ENCODE data around the gene AGAP1. TPM values are rescaled to one million over a fixed set of nuclear protein-coding genes. Genes with fewer than 3 reads are reported as not detected.

AGAP1 gene
- total RNA-seq, 6 experiments from 2014 or later = 14.1 to 16.0 (median 15.1) TPM

GRCh38 chr2:235705296-235705695 is 211.5 kb downstream of the AGAP1 start:
- H3K27ac Mint-ChIP-seq = no peak overlapping the region
- no peak for DNase-seq
- peaks cover 3% of the 10 kb centered on the region for H3K27me3 Mint-ChIP-seq (ENCODE audit: insufficient read depth)
- H3K4me1 Mint-ChIP-seq (ENCODE audit: low read depth) = peaks cover 39% of the 10 kb centered on the region
- H3K4me3 Mint-ChIP-seq = no peak overlapping the region
- TF ChIP-seq, protein P1, sequence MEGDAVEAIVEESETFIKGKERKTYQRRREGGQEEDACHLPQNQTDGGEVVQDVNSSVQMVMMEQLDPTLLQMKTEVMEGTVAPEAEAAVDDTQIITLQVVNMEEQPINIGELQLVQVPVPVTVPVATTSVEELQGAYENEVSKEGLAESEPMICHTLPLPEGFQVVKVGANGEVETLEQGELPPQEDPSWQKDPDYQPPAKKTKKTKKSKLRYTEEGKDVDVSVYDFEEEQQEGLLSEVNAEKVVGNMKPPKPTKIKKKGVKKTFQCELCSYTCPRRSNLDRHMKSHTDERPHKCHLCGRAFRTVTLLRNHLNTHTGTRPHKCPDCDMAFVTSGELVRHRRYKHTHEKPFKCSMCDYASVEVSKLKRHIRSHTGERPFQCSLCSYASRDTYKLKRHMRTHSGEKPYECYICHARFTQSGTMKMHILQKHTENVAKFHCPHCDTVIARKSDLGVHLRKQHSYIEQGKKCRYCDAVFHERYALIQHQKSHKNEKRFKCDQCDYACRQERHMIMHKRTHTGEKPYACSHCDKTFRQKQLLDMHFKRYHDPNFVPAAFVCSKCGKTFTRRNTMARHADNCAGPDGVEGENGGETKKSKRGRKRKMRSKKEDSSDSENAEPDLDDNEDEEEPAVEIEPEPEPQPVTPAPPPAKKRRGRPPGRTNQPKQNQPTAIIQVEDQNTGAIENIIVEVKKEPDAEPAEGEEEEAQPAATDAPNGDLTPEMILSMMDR (IDR thresholded peaks at IDR 0.05) = no peak
- peaks cover 8% of the 10 kb centered on the region; the same call in 1 of the 2 replicates for H3K36me3 Mint-ChIP-seq (ENCODE audit: low read depth)
- H3K9me3 Mint-ChIP-seq = no peaks in the 10 kb centered on the region

DNA sequence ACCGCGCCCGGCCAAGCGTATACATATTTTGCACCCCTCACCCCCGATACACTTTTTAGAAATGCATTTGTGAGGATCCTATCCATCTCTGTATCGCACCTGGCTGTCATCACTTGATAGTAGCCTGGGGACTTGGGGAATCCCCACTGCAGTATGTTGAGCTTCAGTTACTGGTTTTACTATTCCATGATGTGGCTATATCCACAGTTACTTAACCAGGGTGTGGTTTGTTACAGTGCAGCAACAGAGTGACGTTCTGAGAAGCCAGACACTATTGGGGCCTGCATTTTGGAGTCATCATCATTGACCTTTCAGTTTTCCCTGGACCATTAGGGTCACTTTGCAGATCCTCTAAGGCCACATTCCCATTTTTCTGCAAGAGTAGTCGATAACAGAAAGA is 212.7 kb downstream of the AGAP1 start:
- TF ChIP-seq, protein P1 (IDR thresholded peaks at IDR 0.05) = no peak
- no peak overlapping the region for H3K4me3 Mint-ChIP-seq
- H3K9me3 Mint-ChIP-seq = no peaks in the 10 kb centered on the region
- peaks cover 8% of the 10 kb centered on the region; the same call in 1 of the 2 replicates for H3K36me3 Mint-ChIP-seq (ENCODE audit: low read depth)
- H3K4me1 Mint-ChIP-seq (ENCODE audit: low read depth) = peaks cover 39% of the 10 kb centered on the region
- no peak for DNase-seq
- peaks cover 3% of the 10 kb centered on the region for H3K27me3 Mint-ChIP-seq (ENCODE audit: insufficient read depth)
- H3K27ac Mint-ChIP-seq = no peak overlapping the region

DNA sequence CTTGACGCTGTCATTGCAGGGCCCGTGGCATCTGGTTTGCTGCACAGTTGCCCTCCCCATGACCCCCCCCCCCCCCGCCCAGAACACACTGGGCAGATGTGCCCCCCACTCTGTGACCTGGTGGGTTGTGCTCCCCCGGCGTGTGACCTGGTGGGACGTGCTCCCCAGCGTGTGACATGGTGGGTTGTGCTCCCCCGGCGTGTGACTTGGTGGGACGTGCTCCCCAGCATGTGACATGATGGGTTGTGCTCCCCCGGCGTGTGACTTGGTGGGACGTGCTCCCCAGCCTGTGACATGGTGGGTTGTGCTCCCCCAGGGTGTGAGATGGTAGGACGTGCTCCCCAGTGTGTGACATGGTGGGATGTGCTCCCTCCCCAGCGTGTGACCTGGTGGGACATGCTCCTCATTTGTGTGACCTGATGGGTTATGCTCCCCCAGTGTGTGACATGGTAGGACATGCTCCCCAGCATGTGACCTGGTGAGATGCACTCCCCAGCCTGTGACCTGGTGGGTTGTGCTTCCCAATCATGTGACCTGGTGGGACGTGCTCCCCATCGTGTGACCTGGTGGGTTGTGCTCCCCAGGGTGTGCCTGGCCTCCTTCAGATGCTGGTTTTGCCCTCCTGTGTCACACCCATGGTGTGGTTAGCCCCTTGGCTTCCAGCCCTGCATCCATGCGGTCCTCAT is 213.7 kb downstream of the AGAP1 start:
- peaks cover 3% of the 10 kb centered on the region for H3K27me3 Mint-ChIP-seq (ENCODE audit: insufficient read depth)
- no peak overlapping the region for H3K27ac Mint-ChIP-seq
- H3K36me3 Mint-ChIP-seq (ENCODE audit: low read depth) = peaks cover 8% of the 10 kb centered on the region; the same call in 1 of the 2 replicates
- no peak for DNase-seq
- peaks cover 30% of the 10 kb centered on the region for H3K4me1 Mint-ChIP-seq (ENCODE audit: low read depth)
- TF ChIP-seq, protein P1 (IDR thresholded peaks at IDR 0.05) = no peak
- H3K4me3 Mint-ChIP-seq = no peak overlapping the region
- no peaks in the 10 kb centered on the region for H3K9me3 Mint-ChIP-seq

DNA sequence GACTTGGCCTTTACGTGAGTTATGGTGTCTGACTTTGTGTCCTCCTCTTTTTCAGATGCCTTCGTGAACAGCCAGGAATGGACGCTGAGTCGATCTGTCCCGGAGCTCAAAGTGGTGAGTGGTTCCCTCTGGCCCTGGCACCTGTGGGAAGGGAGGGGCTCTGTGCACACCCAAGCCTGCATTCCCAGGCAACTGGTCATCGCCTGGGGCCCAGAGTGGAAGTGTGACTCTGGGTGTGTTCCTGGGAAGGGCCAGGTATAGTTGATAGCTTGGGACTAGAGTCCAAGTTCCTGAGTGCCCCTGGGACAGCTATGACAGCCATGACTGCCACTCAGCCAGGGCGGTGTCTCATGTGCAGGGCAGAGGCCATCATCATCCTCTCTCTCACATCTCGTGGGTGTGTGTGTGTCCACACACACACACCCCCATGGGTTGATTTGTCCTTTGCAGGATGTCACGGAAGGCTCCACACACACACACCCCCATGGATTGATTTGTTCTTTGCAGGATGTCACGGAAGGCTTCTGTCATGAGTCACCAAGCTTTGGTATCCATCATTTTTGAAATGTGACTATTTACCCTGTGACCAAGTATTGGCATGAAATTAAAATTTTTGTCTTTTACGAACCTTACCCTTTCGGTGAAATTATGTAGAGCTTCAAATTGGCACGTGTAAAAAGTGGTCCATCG is 215.4 kb downstream of the AGAP1 start:
- H3K9me3 Mint-ChIP-seq = no peaks in the 10 kb centered on the region
- no peak for DNase-seq
- peaks cover 3% of the 10 kb centered on the region for H3K27me3 Mint-ChIP-seq (ENCODE audit: insufficient read depth)
- H3K36me3 Mint-ChIP-seq (ENCODE audit: low read depth) = peaks cover 8% of the 10 kb centered on the region; the same call in 1 of the 2 replicates
- TF ChIP-seq, protein P1 (IDR thresholded peaks at IDR 0.05) = no peak
- 0 out of 2 replicates have a peak overlapping the region, but pooled peaks have one; percentile 11 for H3K27ac Mint-ChIP-seq
- no peak overlapping the region for H3K4me3 Mint-ChIP-seq
- peaks cover 22% of the 10 kb centered on the region for H3K4me1 Mint-ChIP-seq (ENCODE audit: low read depth)

- TF ChIP-seq, protein P1 (IDR thresholded peaks at IDR 0.05) = no peak
- DNase-seq = no peak
- peaks cover 22% of the 10 kb centered on the region for H3K4me1 Mint-ChIP-seq (ENCODE audit: low read depth)
- peaks cover 3% of the 10 kb centered on the region for H3K27me3 Mint-ChIP-seq (ENCODE audit: insufficient read depth)
- H3K36me3 Mint-ChIP-seq (ENCODE audit: low read depth) = peaks cover 8% of the 10 kb centered on the region; the same call in 1 of the 2 replicates
- H3K27ac Mint-ChIP-seq = peak overlapping the region; percentile 11; the same call in 1 of the 2 replicates
- no peak overlapping the region for H3K4me3 Mint-ChIP-seq
- no peaks in the 10 kb centered on the region for H3K9me3 Mint-ChIP-seq
These were observed 216.4 kb downstream of the AGAP1 start for GRCh38 chr2:235709969-235710879.

Data from HFFc6 (cell line).